T1000 (cell line): ENCODE results near the gene PEX5L.
"Not testable (repeated sequence)": the region's sequence is repeated elsewhere in the genome, so short reads cannot be mapped to it uniquely, and the experiment has no call there.

Experiments used
- DNase-seq: peaks from one replicate; lab custom pipeline; 2025; ENCODE audit warnings: mixed read lengths; lab: John Stamatoyannopoulos, UW

PEX5L gene

DNA sequence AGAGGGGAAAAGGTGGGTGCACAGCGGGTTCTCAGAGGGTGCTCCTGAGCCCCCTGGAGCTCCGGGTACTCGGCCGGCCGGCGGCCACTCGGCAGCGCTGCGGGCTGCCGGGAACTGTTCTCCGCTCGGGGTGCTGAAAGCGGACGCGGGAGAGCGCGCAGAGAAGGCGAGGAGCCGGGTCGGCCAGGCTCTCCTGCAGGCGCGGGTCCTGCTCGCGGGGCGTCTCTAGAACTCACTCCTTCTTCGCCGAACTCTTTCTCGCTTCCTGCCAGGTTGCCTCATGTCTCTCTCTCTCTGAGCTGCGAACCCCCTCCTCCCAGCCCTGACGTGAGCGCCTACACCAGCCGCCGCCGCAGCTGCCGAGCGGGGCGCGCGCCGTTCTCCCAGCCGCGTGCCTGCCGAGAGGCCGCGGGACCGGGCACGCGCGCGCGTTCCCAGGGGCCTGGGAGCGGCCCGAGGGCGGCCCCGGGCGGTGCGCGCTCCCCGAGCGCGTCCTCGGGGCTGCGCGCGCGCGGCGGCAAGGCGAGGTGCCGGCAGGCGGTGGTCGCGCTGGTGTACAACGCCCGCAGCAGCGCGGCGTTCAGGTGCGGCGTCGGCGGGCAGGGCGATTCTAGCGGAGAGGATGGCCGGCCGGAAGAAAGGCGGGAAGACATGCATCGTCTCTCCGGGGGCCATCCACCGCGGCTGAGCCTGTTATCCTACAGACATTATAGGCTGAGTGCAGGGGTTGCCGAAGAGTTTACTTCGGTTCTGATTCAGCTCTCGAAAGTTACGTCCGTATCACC lies at the start of gene PEX5L:
Gene PEX5L, minus strand, starts transcription at position 267 of the 785 bp plus-strand sequence. CDS start 338 bp downstream, outside the sequence.
- DNase-seq: peak; percentile 44

DNA sequence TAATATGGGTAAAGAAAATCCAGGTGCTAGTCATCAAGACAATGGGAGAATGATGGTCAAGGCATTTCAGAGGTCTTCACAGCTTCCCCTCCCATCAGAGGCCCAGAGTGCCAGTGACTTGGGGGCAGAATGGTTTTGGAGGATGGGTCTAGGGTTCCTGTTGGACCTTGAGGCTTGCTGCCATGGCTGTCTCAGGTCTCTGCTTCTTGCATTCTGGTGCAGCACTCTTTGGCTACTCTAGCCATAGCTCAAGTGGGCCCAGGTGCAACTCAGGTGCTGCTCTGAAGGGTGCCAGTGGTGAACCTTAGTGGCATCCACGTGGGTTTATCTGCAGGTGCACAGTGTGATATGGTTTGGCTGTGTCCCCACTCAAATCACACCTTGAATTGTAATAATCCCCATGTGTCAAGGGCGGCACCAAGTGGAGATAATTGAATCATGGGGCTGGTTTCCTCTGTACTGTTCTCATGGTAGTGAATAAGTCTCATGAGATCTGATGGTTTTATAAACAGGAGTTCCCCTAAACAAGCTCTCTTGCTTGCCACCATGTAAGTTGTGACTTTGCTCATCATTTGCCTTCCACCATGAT lies 48.5 kb upstream of the PEX5L start:
- no peak for DNase-seq

DNA sequence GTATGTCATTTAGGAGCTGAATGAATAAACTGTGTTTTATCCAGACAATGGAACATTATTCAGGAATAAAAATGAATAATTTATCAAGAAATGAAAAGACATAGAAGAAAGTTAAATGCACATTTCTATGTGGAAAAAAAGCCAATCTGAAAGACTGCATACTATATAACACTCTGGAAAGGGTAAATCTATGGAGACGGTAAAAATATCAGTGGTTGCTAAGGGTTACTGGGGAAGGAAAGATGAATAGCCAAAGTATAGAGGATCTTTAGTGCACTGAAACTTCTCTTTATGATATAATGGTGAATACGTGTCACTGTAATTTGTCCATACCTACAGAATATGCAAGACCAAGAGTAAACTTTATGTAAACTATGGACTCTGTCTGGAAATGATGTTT lies 46.0 kb upstream of the PEX5L start:
- no peak for DNase-seq

GRCh38 chr3:180078592-180078991 lies 41.9 kb upstream of the PEX5L start:
- no peak for DNase-seq

GRCh38 chr3:180073561-180073960 lies 36.8 kb upstream of the PEX5L start:
- no peak for DNase-seq

DNA sequence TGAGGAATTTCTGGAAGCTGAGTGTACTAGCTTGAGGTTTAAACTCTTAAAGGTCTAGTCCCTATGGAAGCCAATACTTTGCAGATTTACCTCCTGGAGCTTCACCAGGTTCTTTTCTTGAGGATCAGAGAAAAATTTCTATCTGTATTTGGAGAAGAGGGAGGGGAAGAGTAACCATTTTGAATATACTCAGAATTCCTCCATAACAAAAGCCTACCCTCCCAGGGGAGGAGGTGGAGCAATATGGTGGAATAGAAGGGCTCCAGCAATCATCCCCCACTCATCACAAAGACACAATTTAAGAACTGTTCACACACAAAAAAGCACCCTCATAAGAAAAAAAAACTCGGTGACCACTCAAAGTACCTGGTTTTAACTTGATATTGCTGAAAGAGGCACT lies 36.0 kb upstream of the PEX5L start:
- no peak for DNase-seq

DNA sequence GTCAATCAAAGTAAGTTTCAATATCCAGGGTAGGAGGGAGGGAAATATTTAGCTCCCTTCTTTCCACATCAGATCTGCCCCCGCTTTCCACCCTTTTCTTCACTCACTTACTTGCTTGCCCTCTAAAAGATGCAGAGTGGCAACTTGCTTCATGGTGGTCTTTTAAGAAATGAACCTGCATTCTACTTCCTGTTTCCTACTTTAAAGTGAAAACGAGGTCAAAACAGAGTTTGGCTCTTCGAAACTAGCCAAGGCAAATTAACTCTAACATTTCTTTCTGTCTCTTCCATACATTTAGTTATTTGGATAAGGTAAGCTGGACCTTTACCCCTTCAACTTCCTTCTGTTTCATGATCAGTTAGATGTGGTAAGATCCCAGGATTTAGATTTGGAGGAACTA lies 34.2 kb upstream of the PEX5L start:
- no peak for DNase-seq

- DNase-seq: no peak
Observed at GRCh38 chr3:180068023-180068422, 31.3 kb upstream of the PEX5L start.

- no peak for DNase-seq
Observed at GRCh38 chr3:180066598-180066997, 29.9 kb upstream of the PEX5L start.

- DNase-seq: no peak
Observed at GRCh38 chr3:180063783-180064182, 27.0 kb upstream of the PEX5L start.

- DNase-seq: no peak
Observed at GRCh38 chr3:180062771-180063170, 26.0 kb upstream of the PEX5L start.

DNA sequence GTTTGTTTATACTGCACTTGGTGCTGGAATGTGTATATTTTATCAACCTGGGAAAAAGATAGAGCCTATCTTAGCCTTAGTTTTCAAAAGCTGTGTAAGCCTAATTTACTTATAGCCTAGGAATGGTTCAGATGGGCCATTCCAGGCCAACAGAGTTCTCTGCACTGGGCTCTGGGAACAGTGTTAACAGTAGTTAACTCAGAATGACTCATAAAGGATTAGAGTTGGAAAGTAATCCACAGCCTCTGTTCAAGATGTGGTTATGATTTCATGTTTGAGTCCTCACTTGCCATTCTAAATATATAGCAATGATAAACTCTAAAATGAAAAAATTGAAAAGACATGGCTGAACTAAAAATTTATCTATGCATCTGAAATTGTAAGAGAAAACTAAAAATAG lies 22.6 kb upstream of the PEX5L start:
- DNase-seq: no peak

GRCh38 chr3:180058238-180058637 lies 21.5 kb upstream of the PEX5L start:
- no peak for DNase-seq

DNA sequence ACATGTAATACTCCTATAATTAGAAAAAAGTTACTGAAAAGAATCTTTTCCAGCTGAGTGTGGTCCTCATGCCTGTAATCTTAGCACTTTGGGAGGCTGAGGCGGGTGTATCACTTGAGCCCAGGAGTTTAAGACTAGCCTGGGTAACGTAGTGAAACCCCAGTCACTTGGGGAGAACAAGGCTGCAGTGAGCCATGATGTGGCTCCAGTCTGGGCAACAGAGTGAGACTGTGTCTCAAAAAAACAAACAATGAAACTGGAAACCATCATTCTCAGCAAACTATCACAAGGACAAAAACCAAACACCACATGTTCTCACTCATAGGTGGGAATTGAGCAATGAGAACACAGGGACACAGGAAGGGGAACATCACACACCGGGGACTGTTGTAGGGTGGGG lies 18.9 kb upstream of the PEX5L start:
- DNase-seq: not testable (repeated sequence)

DNA sequence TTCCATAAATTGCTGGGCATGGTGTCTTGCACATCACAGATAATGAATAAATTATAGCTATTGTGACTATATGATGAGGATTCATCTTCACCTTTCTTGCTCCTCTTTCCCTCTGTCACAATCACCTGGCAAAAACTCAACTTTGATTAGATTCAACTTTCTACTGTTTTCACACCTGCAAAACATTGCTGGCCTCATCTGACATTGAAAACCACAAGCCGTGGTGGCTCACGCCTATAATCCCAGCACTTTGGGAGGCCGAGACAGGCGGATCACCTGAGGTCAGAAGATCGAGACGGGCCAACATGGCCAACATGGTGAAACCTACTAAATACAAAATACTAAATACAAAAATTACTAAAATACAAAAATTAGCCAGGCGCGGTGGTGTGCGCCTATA lies 12.7 kb upstream of the PEX5L start:
- no peak for DNase-seq

DNA sequence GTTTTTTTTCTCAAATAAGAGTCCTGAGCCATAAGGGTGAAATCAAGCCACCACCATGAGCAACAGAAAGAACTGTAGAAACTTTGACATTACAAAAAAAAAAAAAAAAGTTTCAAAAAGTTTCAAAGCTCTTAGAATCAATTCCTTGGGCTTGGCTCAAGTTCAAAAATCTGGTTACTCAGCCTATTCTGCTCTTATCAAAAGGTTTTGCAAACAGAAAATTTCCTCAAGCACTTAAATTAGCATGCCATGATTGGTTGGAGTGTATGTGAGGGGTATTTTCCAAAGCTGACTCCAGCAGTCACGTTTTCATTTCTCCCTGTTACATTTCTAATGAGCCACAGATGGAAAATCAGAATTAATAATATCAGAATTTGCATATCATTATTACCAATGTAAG lies 12.1 kb upstream of the PEX5L start:
- no peak for DNase-seq

GRCh38 chr3:180048103-180048502 lies 11.4 kb upstream of the PEX5L start:
- DNase-seq: no peak

- no peak for DNase-seq
Observed at GRCh38 chr3:180040966-180041365, 4.2 kb upstream of the PEX5L start.

DNA sequence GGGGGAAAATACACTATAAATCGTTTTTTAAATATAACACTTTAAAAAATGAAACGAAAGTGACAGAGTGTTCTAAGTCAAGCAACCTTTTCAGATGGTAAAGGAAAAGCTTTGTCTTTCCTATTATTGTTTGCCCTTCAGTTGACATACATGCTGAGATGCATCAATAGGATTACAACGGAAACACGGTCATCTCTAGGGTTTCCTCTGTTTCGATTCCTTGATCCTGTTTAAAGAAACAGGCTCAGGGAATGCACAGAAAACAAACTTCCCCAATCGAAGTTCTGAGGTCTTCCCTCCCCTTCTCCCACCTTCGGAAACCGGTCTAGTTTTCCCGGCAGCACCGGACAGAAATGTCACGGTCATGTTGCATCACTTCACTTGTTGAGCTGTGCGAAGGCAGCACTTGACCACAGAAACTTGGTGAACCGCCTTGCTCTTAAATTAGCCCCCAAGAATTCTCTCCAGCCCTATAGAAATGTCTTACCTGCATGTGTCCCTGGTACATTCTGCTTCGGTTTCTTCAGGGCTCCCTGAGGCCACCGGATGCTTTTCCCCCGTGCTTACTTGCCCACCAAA lies 556 bp downstream of the PEX5L start:
- no peak for DNase-seq

GRCh38 chr3:180026997-180027396 lies 9.7 kb downstream of the PEX5L start:
- DNase-seq: no peak

GRCh38 chr3:180018543-180018942 lies 18.2 kb downstream of the PEX5L start:
- no peak for DNase-seq

- DNase-seq: no peak
Observed at GRCh38 chr3:180017846-180018245, 18.9 kb downstream of the PEX5L start.

- no peak for DNase-seq
Observed at GRCh38 chr3:180011927-180012326, 24.8 kb downstream of the PEX5L start.
